Right lobe of liver (tissue), 4 donors: ENCODE results near the gene NDOR1.

ENCODE experiments used
- CTCF ChIP-seq, 4 donors: fragments of 200-600 bp in 3 of 4; fragments of 450-650 bp in 1 of 4; IDR thresholded peaks; one replicate each; pipeline versions ENCODE4 v1.5.1 to v1.8.0; 2016 to 2022; ENCODE audit warnings: antibody characterized with exemption in 4 of 4, mild to moderate bottlenecking in 2 of 4
- POLR2A ChIP-seq: fragments of 450-650 bp; IDR thresholded peaks from one replicate; pipeline ENCODE4 v1.6.1; 2017; ENCODE audit warnings: antibody characterized with exemption, mild to moderate bottlenecking
- donor health status: DM: no; HTN: no; CAD: no.
- donor health status: DM: no; HTN: no; CAD: no.
- donor health status: DM: no; HTN: yes; CAD: no.

- no peak for TF ChIP-seq CTCF (IDR thresholded peaks at IDR 0.05)
- no peak for TF ChIP-seq POLR2A
These were observed 34.2 kb upstream of the NDOR1 start for GRCh38 chr9:137171149-137171900.
